Neural progenitor cell (in vitro differentiated cells): ENCODE data around the gene KLHL29.

Source experiments
- CTCF ChIP-seq: fragments of 200-600 bp; sonication (generic); IDR thresholded peaks from 2 replicates; pipeline ENCODE4 v1.5.1; 2017; ENCODE audit warnings: antibody characterized with exemption, mild to moderate bottlenecking
- EZH2 ChIP-seq: fragments of 200-600 bp; sonication (generic); IDR thresholded peaks from 2 replicates; pipeline ENCODE4 v1.6.1; 2017; ENCODE audit warnings: antibody characterized with exemption, mild to moderate bottlenecking, moderate library complexity

DNA sequence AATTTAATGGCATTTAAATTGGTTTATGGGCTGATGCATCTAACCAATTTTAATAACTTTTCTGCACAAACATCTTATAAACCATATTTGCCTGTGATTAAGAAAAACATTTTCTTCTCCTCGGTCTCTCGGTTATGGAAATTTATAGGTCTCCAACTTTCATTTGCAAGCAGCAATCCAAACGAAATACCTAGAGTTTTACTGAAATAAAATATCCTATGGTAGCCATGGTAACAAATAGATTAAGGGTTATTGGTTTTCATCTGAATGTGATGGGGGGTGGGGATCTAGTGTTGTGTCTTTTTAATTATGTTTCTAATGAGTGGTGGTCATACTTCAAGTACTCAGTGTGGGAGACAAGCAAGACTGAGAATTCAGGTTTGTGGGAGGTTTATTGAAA, 2.9 kb downstream of the KLHL29 start:
- TF ChIP-seq CTCF (no peak), EZH2 (no peak)
